Ectodermal cell (in vitro differentiated cells): ENCODE results near the gene PSMD13.

Source experiments
- H3K27ac ChIP-seq: 2 replicates; pipeline ENCODE4 v1.7.0; 2013; ENCODE audit warnings: mild to moderate bottlenecking, low read depth, low read length; ENCODE audit not compliant: insufficient read depth, poor library complexity, severe bottlenecking
- H3K27me3 ChIP-seq: 2 replicates; pipeline ENCODE4 v1.7.0; 2013; ENCODE audit warnings: mild to moderate bottlenecking, low read length; ENCODE audit not compliant: insufficient read depth, control insufficient read depth, poor library complexity, severe bottlenecking
- H3K36me3 ChIP-seq: one replicate; pipeline ENCODE4 v1.7.0; 2013; ENCODE audit warnings: low read length; ENCODE audit not compliant: control insufficient read depth, insufficient read depth
- H3K4me1 ChIP-seq: one replicate; pipeline ENCODE4 v1.7.0; 2013; ENCODE audit warnings: low read length; ENCODE audit not compliant: control insufficient read depth, insufficient read depth
- H3K4me3 ChIP-seq: 2 replicates; pipeline ENCODE4 v1.7.0; 2013; ENCODE audit warnings: low read depth, low read length, control low read depth; ENCODE audit not compliant: insufficient read depth
- H3K9me3 ChIP-seq: 2 replicates; pipeline ENCODE4 v1.7.0; 2013; ENCODE audit warnings: mild to moderate bottlenecking, low read length, moderate library complexity; ENCODE audit not compliant: control insufficient read depth
- WGBS, 2 experiments: methylation state at CpG; one replicate each; pipeline ENCODE4 v1.1.7; 2013; ENCODE audit warnings: missing lambda C conversion rate in 2 of 2; 5-methylcytosine and 5-hydroxymethylcytosine counted together

The PSMD13 gene

GRCh38 chr11:198236-198806 lies 38.5 kb upstream of the PSMD13 start:
- H3K4me1 ChIP-seq = no peaks in the 10 kb centered on the region
- 90 to 91% methylated on average over 21 of the region's 21 CpGs for WGBS, 2 experiments
- no peak overlapping the region for H3K4me3 ChIP-seq
- H3K36me3 ChIP-seq = no peaks in the 10 kb centered on the region
- no peaks in the 10 kb centered on the region for H3K27me3 ChIP-seq
- no peaks in the 10 kb centered on the region for H3K9me3 ChIP-seq
- H3K27ac ChIP-seq = no peak overlapping the region

GRCh38 chr11:199004-199581 lies 37.7 kb upstream of the PSMD13 start:
- H3K4me1 ChIP-seq = no peaks in the 10 kb centered on the region
- WGBS, 2 experiments = 87 to 89% methylated on average over 13 of the region's 13 CpGs
- no peaks in the 10 kb centered on the region for H3K27me3 ChIP-seq
- H3K4me3 ChIP-seq = no peak overlapping the region
- H3K27ac ChIP-seq = no peak overlapping the region
- H3K9me3 ChIP-seq = no peaks in the 10 kb centered on the region
- H3K36me3 ChIP-seq = no peaks in the 10 kb centered on the region

DNA sequence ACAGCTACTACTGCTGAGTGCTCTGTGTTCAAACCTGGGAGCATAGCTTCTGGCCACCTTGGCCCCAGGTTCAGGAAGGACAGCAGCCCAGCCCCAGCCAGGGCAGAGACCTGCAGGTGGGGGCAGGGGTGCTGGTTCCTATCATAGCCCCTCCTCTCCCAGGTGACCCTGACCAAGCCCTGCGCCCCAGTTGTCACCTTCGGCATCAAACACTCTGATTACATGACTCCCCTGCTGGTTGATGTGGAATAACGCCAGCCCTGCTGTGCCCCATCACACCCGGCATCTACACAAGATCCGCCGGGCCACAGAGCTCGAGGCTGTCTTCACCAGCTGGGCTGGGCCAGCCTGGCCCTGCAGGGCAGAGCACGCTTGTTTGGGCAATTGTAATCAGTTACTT lies 37.0 kb upstream of the PSMD13 start:
- Histone ChIP-seq H3K4me3 (no peak overlapping the region), H3K4me1 (no peaks in the 10 kb centered on the region), H3K27me3 (no peaks in the 10 kb centered on the region), H3K36me3 (no peaks in the 10 kb centered on the region), H3K27ac (no peak overlapping the region), H3K9me3 (no peaks in the 10 kb centered on the region)
- 84 to 87% methylated on average over 8 of the region's 8 CpGs for WGBS, 2 experiments

DNA sequence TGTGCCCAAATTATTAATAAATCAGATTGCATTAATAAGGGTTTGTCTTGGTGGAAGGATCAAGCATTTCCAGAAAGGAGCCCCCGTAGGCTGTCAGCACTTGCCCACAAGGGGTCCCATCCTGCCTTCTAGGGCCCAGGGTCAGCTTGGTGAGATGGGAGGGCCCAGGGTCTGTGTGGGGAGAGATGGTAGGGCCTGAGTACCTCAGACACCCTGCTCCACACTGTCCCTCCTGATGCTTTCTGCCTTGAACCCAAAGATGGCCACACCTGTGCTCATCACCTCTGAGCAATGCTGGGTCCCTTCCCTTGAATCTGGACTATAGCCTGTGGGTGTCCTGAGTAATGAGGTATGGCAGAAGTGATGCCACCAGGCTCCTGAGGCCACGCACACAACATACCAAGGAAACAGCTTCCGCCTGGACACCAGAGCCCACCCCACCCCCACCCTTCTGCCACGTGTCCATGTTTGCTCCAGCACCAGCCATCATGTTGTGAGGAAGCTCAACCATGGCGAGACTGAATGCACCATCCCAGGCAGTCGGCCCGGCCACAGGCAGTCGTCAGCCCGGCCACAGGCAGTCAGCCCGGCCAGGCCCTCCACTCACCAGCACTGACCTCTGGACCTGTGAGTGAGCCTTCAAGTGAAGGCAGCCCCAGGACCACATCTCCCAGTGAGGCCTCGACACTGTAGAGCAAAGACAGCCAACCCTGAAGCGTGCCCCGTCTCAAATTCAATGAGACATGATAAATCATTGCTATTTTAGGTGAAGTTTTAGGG lies 36.4 kb upstream of the PSMD13 start:
- 93 to 94% methylated on average over 13 of the region's 13 CpGs for WGBS, 2 experiments
- no peaks in the 10 kb centered on the region for H3K36me3 ChIP-seq
- H3K9me3 ChIP-seq = no peaks in the 10 kb centered on the region
- H3K4me3 ChIP-seq = no peak overlapping the region
- no peaks in the 10 kb centered on the region for H3K27me3 ChIP-seq
- H3K27ac ChIP-seq = no peak overlapping the region
- no peaks in the 10 kb centered on the region for H3K4me1 ChIP-seq

GRCh38 chr11:201966-202365 lies 34.8 kb upstream of the PSMD13 start:
- H3K36me3 ChIP-seq = no peaks in the 10 kb centered on the region
- H3K27me3 ChIP-seq = no peaks in the 10 kb centered on the region
- WGBS, 2 experiments = 79 to 81% methylated on average over 15 of the region's 15 CpGs
- no peak overlapping the region for H3K4me3 ChIP-seq
- no peaks in the 10 kb centered on the region for H3K9me3 ChIP-seq
- H3K4me1 ChIP-seq = no peaks in the 10 kb centered on the region
- H3K27ac ChIP-seq = no peak overlapping the region

- Histone ChIP-seq H3K4me3 (no peak overlapping the region), H3K27ac (no peak overlapping the region), H3K4me1 (no peaks in the 10 kb centered on the region), H3K36me3 (no peaks in the 10 kb centered on the region), H3K9me3 (no peaks in the 10 kb centered on the region), H3K27me3 (no peaks in the 10 kb centered on the region)
- 94 to 96% methylated on average over 8 of the region's 8 CpGs for WGBS, 2 experiments
Measured at GRCh38 chr11:202490-202889, 34.3 kb upstream of the PSMD13 start.

- Histone ChIP-seq H3K36me3 (no peaks in the 10 kb centered on the region), H3K27ac (no peak overlapping the region), H3K4me1 (no peaks in the 10 kb centered on the region), H3K27me3 (no peaks in the 10 kb centered on the region), H3K4me3 (no peak overlapping the region), H3K9me3 (no peaks in the 10 kb centered on the region)
- WGBS, 2 experiments = 92 to 94% methylated on average over 7 of the region's 7 CpGs
Measured at GRCh38 chr11:203056-203944, 33.5 kb upstream of the PSMD13 start.

GRCh38 chr11:203945-204586 lies 32.7 kb upstream of the PSMD13 start:
- no peaks in the 10 kb centered on the region for H3K9me3 ChIP-seq
- 93 to 96% methylated on average over 4 of the region's 4 CpGs for WGBS, 2 experiments
- H3K27ac ChIP-seq = no peak overlapping the region
- H3K27me3 ChIP-seq = no peaks in the 10 kb centered on the region
- H3K4me1 ChIP-seq = no peaks in the 10 kb centered on the region
- H3K4me3 ChIP-seq = no peak overlapping the region
- no peaks in the 10 kb centered on the region for H3K36me3 ChIP-seq

- Histone ChIP-seq H3K27me3 (no peaks in the 10 kb centered on the region), H3K36me3 (no peaks in the 10 kb centered on the region), H3K4me1 (peaks cover 5% of the 10 kb centered on the region), H3K27ac (no peak overlapping the region), H3K4me3 (no peak overlapping the region), H3K9me3 (no peaks in the 10 kb centered on the region)
- 86 to 89% methylated on average over 11 to 12 of the region's 12 CpGs for WGBS, 2 experiments
Measured at GRCh38 chr11:204587-205109, 32.1 kb upstream of the PSMD13 start.
